Keratinocyte (primary cell): ENCODE results near the gene TRMO.

ENCODE experiments used
- CTCF ChIP-seq, 3 experiments: IDR thresholded peaks in 1 of 3; conservative IDR thresholded peaks in 1 of 3; optimal IDR thresholded peaks in 1 of 3; 2 replicates in 2 of 3; 3 replicates in 1 of 3; pipeline versions ENCODE3 to v1.5.1; 2011; ENCODE audit warnings: low read length in 3 of 3, mild to moderate bottlenecking in 3 of 3, moderate library complexity in 2 of 3, control low read depth in 1 of 3, inconsistent platforms in 1 of 3; ENCODE audit not compliant: insufficient read depth in 2 of 3; ENCODE audit errors: extremely low read depth in 1 of 3
- EZH2 ChIP-seq: IDR thresholded peaks from one replicate; pipeline ENCODE4 v1.6.1; 2012; ENCODE audit warnings: inconsistent platforms, mild to moderate bottlenecking, low read length, moderate library complexity

- TF ChIP-seq CTCF (optimal IDR thresholded peaks at IDR 0.05 in 1 of 3, IDR thresholded peaks at IDR 0.05 in 1 of 3, conservative IDR thresholded peaks at IDR 0.05 in 1 of 3; ENCODE audit: extremely low read depth in 1 of 3, insufficient read depth in 2 of 3, low read length in 3 of 3), result no peak
- no peak for TF ChIP-seq EZH2
These were observed 12.2 kb upstream of the TRMO start for GRCh38 chr9:97934321-97935115.
